Astrocyte (in vitro differentiated cells and primary cell): ENCODE data around the gene CACNA1B. TPM values are rescaled to one million over a fixed set of nuclear protein-coding genes. Genes with fewer than 3 reads are reported as not detected.

ENCODE experiments used
- DNase-seq: peaks from one replicate; pipeline ENCODE4 v3.0.0-alpha.2; 2010; ENCODE audit warnings: low read depth
- FAIRE-seq: peaks from 2 replicates; lab custom pipeline; 2011; peaks lifted over from hg19 to GRCh38; lab: Jason Lieb, UNC
- H2AFZ ChIP-seq: 2 replicates; pipeline ENCODE4 v1.6.0; 2012; ENCODE audit warnings: low read depth, low read length, inconsistent platforms
- H3K27ac ChIP-seq: 2 replicates; pipeline ENCODE4 v1.5.1; 2011; ENCODE audit warnings: low read depth, low read length, inconsistent platforms
- H3K27me3 ChIP-seq: 2 replicates; pipeline ENCODE4 v1.6.0; 2011; ENCODE audit warnings: low read length, inconsistent platforms; ENCODE audit not compliant: insufficient read depth
- H3K36me3 ChIP-seq: 2 replicates; pipeline ENCODE4 v1.5.1; 2011; ENCODE audit warnings: low read length, inconsistent platforms; ENCODE audit not compliant: insufficient read depth
- H3K4me1 ChIP-seq: 2 replicates; pipeline ENCODE4 v1.5.1; 2011; ENCODE audit warnings: low read length, inconsistent platforms; ENCODE audit not compliant: insufficient read depth
- H3K4me2 ChIP-seq: 2 replicates; pipeline ENCODE4 v1.6.0; 2012; ENCODE audit warnings: low read length, inconsistent platforms
- H3K4me3 ChIP-seq: 2 replicates; pipeline ENCODE4 v1.5.1; 2011; ENCODE audit warnings: low read depth, mild to moderate bottlenecking, low read length, inconsistent platforms; ENCODE audit not compliant: insufficient read depth
- H3K79me2 ChIP-seq: 2 replicates; pipeline ENCODE4 v1.6.0; 2012; ENCODE audit warnings: mild to moderate bottlenecking, low read length, inconsistent platforms; ENCODE audit not compliant: insufficient read depth
- H3K9ac ChIP-seq: 2 replicates; pipeline ENCODE4 v1.6.0; 2012; ENCODE audit warnings: mild to moderate bottlenecking, low read length, inconsistent platforms
- H3K9me3 ChIP-seq: 2 replicates; pipeline ENCODE4 v1.5.1; 2012; ENCODE audit warnings: low read depth, mild to moderate bottlenecking, low read length, inconsistent platforms; ENCODE audit not compliant: insufficient read depth
- H4K20me1 ChIP-seq: 2 replicates; pipeline ENCODE4 v1.6.0; 2012; ENCODE audit warnings: low read length, inconsistent platforms; ENCODE audit not compliant: insufficient read depth
- H3K27ac Mint-ChIP-seq: one replicate; pipeline ENCODE4 v1.8.0; 2021; ENCODE audit warnings: mild to moderate bottlenecking, mixed read lengths; ENCODE audit not compliant: unreplicated experiment
- H3K27me3 Mint-ChIP-seq: one replicate; pipeline ENCODE4 v1.8.0; 2021; ENCODE audit warnings: low read depth, mixed read lengths; ENCODE audit not compliant: unreplicated experiment
- H3K36me3 Mint-ChIP-seq: one replicate; pipeline ENCODE4 v1.8.0; 2021; ENCODE audit warnings: low read depth, mixed read lengths; ENCODE audit not compliant: unreplicated experiment
- H3K4me1 Mint-ChIP-seq: one replicate; pipeline ENCODE4 v1.8.0; 2021; ENCODE audit warnings: low read depth, mixed read lengths; ENCODE audit not compliant: unreplicated experiment
- H3K4me3 Mint-ChIP-seq: one replicate; pipeline ENCODE4 v1.8.0; 2021; ENCODE audit warnings: mild to moderate bottlenecking, moderate library complexity, mixed read lengths; ENCODE audit not compliant: unreplicated experiment
- H3K9me3 Mint-ChIP-seq: one replicate; pipeline ENCODE4 v1.8.0; 2021; ENCODE audit warnings: mild to moderate bottlenecking, mixed read lengths; ENCODE audit not compliant: unreplicated experiment
- CTCF ChIP-seq: IDR thresholded peaks from 2 replicates; pipeline ENCODE4 v1.5.1; 2011; ENCODE audit warnings: low read depth, mild to moderate bottlenecking, inconsistent platforms, low read length, moderate library complexity; ENCODE audit not compliant: insufficient read depth
- EZH2 ChIP-seq: IDR thresholded peaks from 2 replicates; pipeline ENCODE4 v1.6.1; 2012; ENCODE audit warnings: mild to moderate bottlenecking, low read length, inconsistent platforms; ENCODE audit not compliant: insufficient read depth
- total RNA-seq: library from RNA; stranded (reverse); gene quantifications from 2 replicates; pipeline ENCODE4 v1.2.1, GENCODE V29; 2021

CACNA1B gene
- total RNA-seq, 1 donor from 2014 or later, result 3.1 TPM

GRCh38 chr9:137985637-137986071, 108.1 kb downstream of the CACNA1B start:
- FAIRE-seq, result no peak
- Mint-ChIP-seq H3K27me3 (peaks cover 2% of the 10 kb centered on the region), H3K9me3 (peaks cover 16% of the 10 kb centered on the region), H3K4me1 (peaks cover 21% of the 10 kb centered on the region), H3K27ac (no peak overlapping the region), H3K36me3 (peaks cover 32% of the 10 kb centered on the region), H3K4me3 (no peak overlapping the region)
- DNase-seq, result no peak
- Histone ChIP-seq H3K36me3 (no peaks in the 10 kb centered on the region), H3K79me2 (no peaks in the 10 kb centered on the region), H3K4me2 (no peak overlapping the region), H3K9me3 (peaks cover 9% of the 10 kb centered on the region), H3K9ac (no peak overlapping the region), H3K4me3 (no peak overlapping the region), H2AFZ (no peak overlapping the region), H3K27me3 (no peaks in the 10 kb centered on the region), H4K20me1 (no peaks in the 10 kb centered on the region), H3K4me1 (no peaks in the 10 kb centered on the region), H3K27ac (no peak overlapping the region)
- TF ChIP-seq CTCF (no peak), EZH2 (no peak)

GRCh38 chr9:137986268-137987099, 108.9 kb downstream of the CACNA1B start:
- no peak for DNase-seq
- no peak overlapping the region for H3K4me3 ChIP-seq
- TF ChIP-seq CTCF (no peak), EZH2 (no peak)
- no peaks in the 10 kb centered on the region for H3K4me1 ChIP-seq
- peaks cover 2% of the 10 kb centered on the region for H3K27me3 Mint-ChIP-seq
- no peak overlapping the region for H3K27ac Mint-ChIP-seq
- H3K4me2 ChIP-seq, result no peak overlapping the region
- H3K27me3 ChIP-seq, result no peaks in the 10 kb centered on the region
- H3K27ac ChIP-seq, result no peak overlapping the region
- H4K20me1 ChIP-seq, result no peaks in the 10 kb centered on the region
- peaks cover 33% of the 10 kb centered on the region for H3K36me3 Mint-ChIP-seq
- peaks cover 10% of the 10 kb centered on the region for H3K9me3 ChIP-seq
- H3K9ac ChIP-seq, result no peak overlapping the region
- H3K79me2 ChIP-seq, result no peaks in the 10 kb centered on the region
- H3K9me3 Mint-ChIP-seq, result peaks cover 16% of the 10 kb centered on the region
- peaks cover 21% of the 10 kb centered on the region for H3K4me1 Mint-ChIP-seq
- H2AFZ ChIP-seq, result no peak overlapping the region
- no peak overlapping the region for H3K4me3 Mint-ChIP-seq
- FAIRE-seq, result no peak
- no peaks in the 10 kb centered on the region for H3K36me3 ChIP-seq
